ENCODE data around the gene GPR75. TPM values are rescaled to one million over a fixed set of nuclear protein-coding genes. Genes with fewer than 3 reads are reported as not detected.

Gene GPR75
- total RNA-seq, 2 experiments from 2014 or later, result 1.6 to 2.0 TPM

GRCh38 chr2:53820711-53821110, 39.1 kb downstream of the GPR75 start:
- POLR2A ChIA-PET, result no interaction called here
- intact Hi-C loops (cut with DNase I, micrococcal nuclease), result no loop called here
- no peak for ATAC-seq (ENCODE audit: poor library complexity)

DNA sequence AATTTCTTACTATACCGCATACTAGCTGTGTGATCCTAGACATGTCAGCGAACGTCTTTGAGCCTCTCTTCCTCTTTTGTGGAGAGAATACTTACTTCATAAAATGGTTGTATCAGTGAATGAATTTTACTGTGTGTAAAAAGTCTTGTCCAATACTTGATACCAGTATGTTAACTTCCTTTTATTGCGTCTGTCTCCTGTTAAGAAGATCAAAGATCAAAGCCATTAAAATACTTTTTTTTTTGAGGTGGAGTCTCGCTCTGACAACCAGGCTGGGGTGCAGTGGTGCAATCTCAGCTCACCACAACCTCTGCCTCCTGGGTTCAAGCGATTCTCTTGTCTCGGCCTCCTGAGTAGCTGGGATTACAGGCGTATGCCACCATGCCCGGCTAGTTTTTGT, 39.7 kb downstream of the GPR75 start:
- Histone ChIP-seq H3K36me3 (ENCODE audit: insufficient read depth, low read length) (peaks cover 36% of the 10 kb centered on the region), H3K4me3 (ENCODE audit: low read length) (no peak overlapping the region), H3K9me3 (ENCODE audit: control insufficient read depth in 1 of 2, insufficient read depth in 1 of 2, low read length in 2 of 2) (no peaks in the 10 kb centered on the region), H3K27ac (ENCODE audit: low read depth in 1 of 2, low read length in 2 of 2) (no peak overlapping the region), H3K4me1 (ENCODE audit: insufficient read depth, low read length) (no peaks in the 10 kb centered on the region), H3K27me3 (ENCODE audit: control insufficient read depth in 1 of 2, insufficient read depth in 2 of 2, low read length in 2 of 2) (no peaks in the 10 kb centered on the region)
- DNase-seq (no peak), ATAC-seq (ENCODE audit: poor library complexity) (no peak)
- intact Hi-C loops (cut with DNase I, micrococcal nuclease), result no loop called here
- ChIA-PET CTCF (no interaction called here), POLR2A (no interaction called here)
- Mint-ChIP-seq H3K4me1 (ENCODE audit: low read depth) (no peaks in the 10 kb centered on the region), H3K9me3 (no peaks in the 10 kb centered on the region), H3K4me3 (no peak overlapping the region), H3K36me3 (ENCODE audit: low read depth) (peaks cover 48% of the 10 kb centered on the region), H3K27ac (no peak overlapping the region), H3K27me3 (no peaks in the 10 kb centered on the region)
- no peak for TF ChIP-seq CTCF (IDR thresholded peaks at IDR 0.05)

More at GRCh38 chr2:53820711-53821110, 39.1 kb downstream of the GPR75 start:
- peaks cover 42% of the 10 kb centered on the region for H3K36me3 Mint-ChIP-seq (ENCODE audit: low read depth)
- peaks cover 30% of the 10 kb centered on the region for H3K36me3 ChIP-seq (ENCODE audit: insufficient read depth, low read length)
- no peak for TF ChIP-seq CTCF (IDR thresholded peaks at IDR 0.05)
- no peak overlapping the region for H3K27ac ChIP-seq (ENCODE audit: low read depth in 1 of 2, low read length in 2 of 2)
- H3K4me1 Mint-ChIP-seq (ENCODE audit: low read depth), result no peaks in the 10 kb centered on the region
- H3K9me3 Mint-ChIP-seq, result no peaks in the 10 kb centered on the region
- H3K9me3 ChIP-seq (ENCODE audit: control insufficient read depth in 1 of 2, insufficient read depth in 1 of 2, low read length in 2 of 2), result no peaks in the 10 kb centered on the region
- CTCF ChIA-PET, result no interaction called here
- H3K4me3 Mint-ChIP-seq, result no peak overlapping the region
- H3K4me1 ChIP-seq (ENCODE audit: insufficient read depth, low read length), result no peaks in the 10 kb centered on the region
- H3K4me3 ChIP-seq (ENCODE audit: low read length), result no peak overlapping the region
- no peak overlapping the region for H3K27ac Mint-ChIP-seq
- H3K27me3 Mint-ChIP-seq, result no peaks in the 10 kb centered on the region
- DNase-seq, result no peak
- no peaks in the 10 kb centered on the region for H3K27me3 ChIP-seq (ENCODE audit: control insufficient read depth in 1 of 2, insufficient read depth in 2 of 2, low read length in 2 of 2)

DNA sequence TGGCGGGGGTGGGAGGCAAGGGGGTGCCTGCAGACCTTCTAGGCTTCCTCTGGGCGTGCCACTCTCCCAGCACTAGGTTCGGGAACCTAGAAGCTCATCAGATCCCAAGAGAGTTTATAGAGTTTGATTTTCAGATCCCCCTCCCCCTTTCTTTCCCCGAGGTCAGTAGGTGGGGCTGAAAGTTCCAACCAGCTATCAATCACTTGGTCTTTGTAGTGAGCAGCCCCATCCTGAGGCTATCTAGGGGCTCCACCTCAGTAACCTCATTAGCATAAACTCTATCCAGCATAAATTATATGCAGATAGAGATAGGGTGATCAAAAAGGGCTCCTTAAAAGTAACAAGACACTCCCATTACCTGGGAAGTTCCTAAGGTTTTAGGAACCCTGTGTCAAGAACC, 40.1 kb downstream of the GPR75 start:
- Mint-ChIP-seq H3K27ac (no peak overlapping the region), H3K4me3 (no peak overlapping the region), H3K27me3 (no peaks in the 10 kb centered on the region), H3K36me3 (ENCODE audit: low read depth) (peaks cover 51% of the 10 kb centered on the region), H3K4me1 (ENCODE audit: low read depth) (no peaks in the 10 kb centered on the region), H3K9me3 (no peaks in the 10 kb centered on the region)
- Histone ChIP-seq H3K4me1 (ENCODE audit: insufficient read depth, low read length) (no peaks in the 10 kb centered on the region), H3K27ac (ENCODE audit: low read depth in 1 of 2, low read length in 2 of 2) (no peak overlapping the region), H3K36me3 (ENCODE audit: insufficient read depth, low read length) (peaks cover 36% of the 10 kb centered on the region), H3K9me3 (ENCODE audit: control insufficient read depth in 1 of 2, insufficient read depth in 1 of 2, low read length in 2 of 2) (no peaks in the 10 kb centered on the region), H3K27me3 (ENCODE audit: control insufficient read depth in 1 of 2, insufficient read depth in 2 of 2, low read length in 2 of 2) (no peaks in the 10 kb centered on the region), H3K4me3 (ENCODE audit: low read length) (no peak overlapping the region)
- ATAC-seq (ENCODE audit: poor library complexity) (no peak), DNase-seq (no peak)
- intact Hi-C loops (cut with DNase I, micrococcal nuclease), result no loop called here
- no peak for TF ChIP-seq CTCF (IDR thresholded peaks at IDR 0.05)
- POLR2A ChIA-PET, result no interaction called here
- CTCF ChIA-PET, result no interaction called here
